Breast epithelium (tissue), 3 donors: ENCODE results near the gene TIMP1.

ENCODE experiments used
- POLR2A ChIP-seq: fragments of 450-650 bp; IDR thresholded peaks from one replicate; pipeline ENCODE4 v1.6.1; 2016; ENCODE audit warnings: antibody characterized with exemption, mild to moderate bottlenecking, moderate library complexity
- POLR2AphosphoS5 ChIP-seq, 3 donors: sonication (generic); formaldehyde crosslinking; IDR thresholded peaks; one replicate each; pipeline ENCODE4 v1.6.1; 2017; ENCODE audit warnings: antibody characterized with exemption in 3 of 3
- TF ChIP-seq, protein P1 (sequence below), 3 donors: fragments of 450-650 bp; IDR thresholded peaks; one replicate each; pipeline ENCODE4 v1.5.1; 2016 to 2017; ENCODE audit warnings: antibody characterized with exemption in 3 of 3, mild to moderate bottlenecking in 3 of 3, moderate library complexity in 3 of 3

- TF ChIP-seq, protein P1, sequence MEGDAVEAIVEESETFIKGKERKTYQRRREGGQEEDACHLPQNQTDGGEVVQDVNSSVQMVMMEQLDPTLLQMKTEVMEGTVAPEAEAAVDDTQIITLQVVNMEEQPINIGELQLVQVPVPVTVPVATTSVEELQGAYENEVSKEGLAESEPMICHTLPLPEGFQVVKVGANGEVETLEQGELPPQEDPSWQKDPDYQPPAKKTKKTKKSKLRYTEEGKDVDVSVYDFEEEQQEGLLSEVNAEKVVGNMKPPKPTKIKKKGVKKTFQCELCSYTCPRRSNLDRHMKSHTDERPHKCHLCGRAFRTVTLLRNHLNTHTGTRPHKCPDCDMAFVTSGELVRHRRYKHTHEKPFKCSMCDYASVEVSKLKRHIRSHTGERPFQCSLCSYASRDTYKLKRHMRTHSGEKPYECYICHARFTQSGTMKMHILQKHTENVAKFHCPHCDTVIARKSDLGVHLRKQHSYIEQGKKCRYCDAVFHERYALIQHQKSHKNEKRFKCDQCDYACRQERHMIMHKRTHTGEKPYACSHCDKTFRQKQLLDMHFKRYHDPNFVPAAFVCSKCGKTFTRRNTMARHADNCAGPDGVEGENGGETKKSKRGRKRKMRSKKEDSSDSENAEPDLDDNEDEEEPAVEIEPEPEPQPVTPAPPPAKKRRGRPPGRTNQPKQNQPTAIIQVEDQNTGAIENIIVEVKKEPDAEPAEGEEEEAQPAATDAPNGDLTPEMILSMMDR (IDR thresholded peaks at IDR 0.05), result no peak
- no peak for TF ChIP-seq POLR2A
- TF ChIP-seq POLR2AphosphoS5 (IDR thresholded peaks at IDR 0.05), result no peak
Observed at GRCh38 chrX:47571215-47571614, 11.0 kb upstream of the TIMP1 start.
